ENCODE measurements around the gene MX1. TPM values are rescaled to one million over a fixed set of nuclear protein-coding genes. Genes with fewer than 3 reads are reported as not detected.

Gene MX1
- total and polyA plus RNA-seq, 2 donors (not counting 3 experiments of a cell fraction or from before 2014, with no cell fraction given): 5.9 to 25.1 TPM

DNA sequence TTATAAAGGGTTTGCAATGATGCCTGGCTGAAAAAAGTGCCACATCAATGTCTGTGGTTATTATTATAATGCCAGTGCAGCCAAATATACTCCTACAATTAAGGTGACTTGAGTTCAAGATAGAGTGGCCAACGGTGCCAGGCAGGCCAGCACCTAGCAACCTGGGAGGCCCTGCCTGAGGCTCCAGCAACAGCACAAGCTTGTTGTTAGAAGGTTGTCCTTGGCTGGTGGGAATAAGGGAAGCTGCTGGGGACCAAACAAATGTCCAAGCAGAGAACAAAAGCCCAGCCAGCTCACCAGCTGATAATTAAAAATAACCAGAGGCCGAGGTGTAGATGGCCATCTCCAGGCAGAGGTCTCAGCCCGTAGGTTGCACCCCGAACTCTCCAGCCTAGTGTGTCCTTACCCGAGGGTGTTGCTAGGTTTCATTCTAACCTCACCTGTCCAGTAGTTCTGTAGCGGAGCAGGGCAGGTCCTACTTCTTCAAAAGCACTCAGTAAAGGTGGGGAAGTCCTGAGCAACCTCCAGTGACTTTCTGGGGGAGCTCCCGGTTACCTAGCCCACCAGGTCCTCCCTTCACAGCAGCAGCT is 80.1 kb downstream of the MX1 start:
- no peak for DNase-seq (ENCODE audit: low read depth, low spot score)
- peaks cover 23 to 33% of the 10 kb centered on the region in 2 experiments for H3K27me3 ChIP-seq (ENCODE audit: control insufficient read depth in 2 of 2, insufficient read depth in 2 of 2, low read length in 2 of 2)
- no peaks in the 10 kb centered on the region for H4K20me1 ChIP-seq (replicated peaks; ENCODE audit: control insufficient read depth, extremely low read depth, insufficient read depth, low read length)
- no peak overlapping the region for H3K27ac ChIP-seq (ENCODE audit: insufficient read depth, low read depth, low read length)
- ChIA-PET POLR2A (no interaction called here), CTCF (no interaction called here)
- intact Hi-C loops (cut with micrococcal nuclease) (no loop called here), dilution Hi-C loops (cut with MboI; ENCODE audit: extremely low pct_ligation_motif_present, low sequenced_read_pairs) (no loop called here)
- no peak for FAIRE-seq
- no peaks in the 10 kb centered on the region for H3K4me1 ChIP-seq (ENCODE audit: control insufficient read depth, extremely low read depth, insufficient read depth, low read length)
- H3K4me2 ChIP-seq (ENCODE audit: insufficient read depth, low read length): no peak overlapping the region
- no peaks in the 10 kb centered on the region for H3K79me2 ChIP-seq (ENCODE audit: control insufficient read depth, insufficient read depth, low read length)
- no peak overlapping the region for H3K4me3 ChIP-seq (replicated peaks in 1 of 3; ENCODE audit: insufficient read depth in 1 of 3, low read depth in 1 of 3, low read length in 3 of 3)
- no peaks in the 10 kb centered on the region for H3K9me1 ChIP-seq (replicated peaks; ENCODE audit: control insufficient read depth, extremely low read depth, insufficient read depth, low read length)
- TF ChIP-seq EZH2 (IDR thresholded peaks at IDR 0.05; ENCODE audit: borderline replicate concordance, low read depth, low read length, severe bottlenecking): no peak
- TF ChIP-seq POLR2AphosphoS5 (IDR thresholded peaks at IDR 0.05; ENCODE audit: insufficient read depth, low read depth, low read length): no peak
- no peak for TF ChIP-seq FOS (IDR thresholded peaks at IDR 0.05; ENCODE audit: borderline replicate concordance, insufficient read depth, low read length)
- no peak for TF ChIP-seq GATA2 (IDR thresholded peaks at IDR 0.05; ENCODE audit: insufficient read depth, insufficient read length, low read depth, low read length)
- TF ChIP-seq MYC (IDR thresholded peaks at IDR 0.05; ENCODE audit: low read depth, low read length): no peak
- no peak for TF ChIP-seq POLR2A (IDR thresholded peaks at IDR 0.05; ENCODE audit: low read depth, low read length)
- BruUV-seq (replicated peaks): no TSS peak
- H2AFZ ChIP-seq (ENCODE audit: low read depth, low read length): no peak overlapping the region
- no peak overlapping the region for H3K9ac ChIP-seq (replicated peaks; ENCODE audit: extremely low read depth, insufficient read depth, low read length)
- H3K9me3 ChIP-seq (replicated peaks; ENCODE audit: control insufficient read depth, insufficient read depth, low read length): no peaks in the 10 kb centered on the region
- H3K36me3 ChIP-seq (ENCODE audit: control insufficient read depth in 2 of 2, extremely low read depth in 1 of 2, insufficient read depth in 2 of 2, low read length in 2 of 2): no peaks in the 10 kb centered on the region

DNA sequence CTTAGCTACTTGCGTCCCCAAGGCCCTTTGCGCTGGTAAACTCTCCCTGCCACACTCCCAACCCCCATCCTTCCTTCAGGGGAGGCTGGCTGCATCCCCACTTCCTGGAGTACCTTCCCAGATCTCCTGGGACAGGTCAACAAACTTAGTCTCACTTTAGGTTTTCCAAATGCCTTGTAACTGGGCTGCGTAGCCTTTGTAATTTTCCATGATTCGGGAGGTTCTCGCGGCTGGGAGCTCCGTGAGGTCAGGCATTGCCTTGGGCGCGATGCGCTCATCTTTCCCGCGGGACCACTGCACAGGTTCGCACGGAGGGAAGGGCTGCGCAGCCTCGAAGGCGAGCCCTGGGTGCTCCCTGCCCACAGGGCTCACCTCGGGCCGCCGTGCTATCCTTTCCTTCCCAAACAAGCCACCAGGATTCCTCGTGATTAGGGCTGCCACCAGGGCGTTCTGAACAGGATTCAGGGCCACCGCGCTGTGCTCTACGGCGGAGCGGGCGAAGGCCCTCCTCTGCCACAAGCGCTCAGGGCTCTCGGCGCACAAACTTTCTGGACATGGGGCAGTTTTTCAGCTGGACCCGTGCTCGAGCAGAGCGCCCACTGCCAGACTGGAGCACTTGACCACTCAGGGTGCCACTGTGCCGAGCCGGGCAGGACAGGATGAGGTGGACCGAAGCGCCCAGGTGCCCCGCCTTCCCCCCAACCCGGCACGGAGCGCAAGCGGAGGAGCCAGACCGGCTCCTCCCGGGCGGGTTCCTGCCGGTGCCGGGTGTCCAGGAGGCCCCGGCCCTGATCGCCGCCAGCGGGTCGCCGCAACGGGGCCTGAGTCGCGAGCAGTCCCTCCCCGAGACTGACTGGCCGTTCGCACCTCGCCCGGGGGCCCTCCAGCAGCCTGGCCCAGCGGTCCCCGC is 80.8 kb downstream of the MX1 start:
- peaks cover 23 to 33% of the 10 kb centered on the region in 2 experiments for H3K27me3 ChIP-seq (ENCODE audit: control insufficient read depth in 2 of 2, insufficient read depth in 2 of 2, low read length in 2 of 2)
- ChIA-PET CTCF (no interaction called here), POLR2A (no interaction called here)
- H4K20me1 ChIP-seq (replicated peaks; ENCODE audit: control insufficient read depth, extremely low read depth, insufficient read depth, low read length): no peaks in the 10 kb centered on the region
- no peaks in the 10 kb centered on the region for H3K9me3 ChIP-seq (replicated peaks; ENCODE audit: control insufficient read depth, insufficient read depth, low read length)
- BruUV-seq (replicated peaks): no TSS peak
- DNase-seq (ENCODE audit: low read depth, low spot score): no peak
- no peak overlapping the region for H3K4me2 ChIP-seq (ENCODE audit: insufficient read depth, low read length)
- dilution Hi-C loops (cut with MboI; ENCODE audit: extremely low pct_ligation_motif_present, low sequenced_read_pairs): no loop called here
- no peak overlapping the region for H2AFZ ChIP-seq (ENCODE audit: low read depth, low read length)
- H3K9me1 ChIP-seq (replicated peaks; ENCODE audit: control insufficient read depth, extremely low read depth, insufficient read depth, low read length): no peaks in the 10 kb centered on the region
- no peak overlapping the region for H3K9ac ChIP-seq (replicated peaks; ENCODE audit: extremely low read depth, insufficient read depth, low read length)
- no peak for FAIRE-seq
- no peaks in the 10 kb centered on the region for H3K36me3 ChIP-seq (ENCODE audit: control insufficient read depth in 2 of 2, extremely low read depth in 1 of 2, insufficient read depth in 2 of 2, low read length in 2 of 2)
- H3K4me3 ChIP-seq (replicated peaks in 1 of 3; ENCODE audit: insufficient read depth in 1 of 3, low read depth in 1 of 3, low read length in 3 of 3): no peak overlapping the region
- no peak overlapping the region for H3K27ac ChIP-seq (ENCODE audit: insufficient read depth, low read depth, low read length)
- no peaks in the 10 kb centered on the region for H3K79me2 ChIP-seq (ENCODE audit: control insufficient read depth, insufficient read depth, low read length)
- no peaks in the 10 kb centered on the region for H3K4me1 ChIP-seq (ENCODE audit: control insufficient read depth, extremely low read depth, insufficient read depth, low read length)
- intact Hi-C loops (cut with micrococcal nuclease): no loop called here
- TF ChIP-seq EZH2 (IDR thresholded peaks at IDR 0.05; ENCODE audit: borderline replicate concordance, low read depth, low read length, severe bottlenecking) (peak; percentile 30), CTCF (IDR thresholded peaks at IDR 0.05; ENCODE audit: extremely low read depth in 1 of 2, insufficient read depth in 1 of 2, low read depth in 1 of 2, low read length in 2 of 2) (no peak)

All from endothelial cell of umbilical vein (primary cell).